Measurements from ENCODE around the gene MCF2. TPM values are rescaled to one million over a fixed set of nuclear protein-coding genes. Genes with fewer than 3 reads are reported as not detected.

MCF2 gene
- total RNA-seq, 1 donor from 2014 or later, result not detected

DNA sequence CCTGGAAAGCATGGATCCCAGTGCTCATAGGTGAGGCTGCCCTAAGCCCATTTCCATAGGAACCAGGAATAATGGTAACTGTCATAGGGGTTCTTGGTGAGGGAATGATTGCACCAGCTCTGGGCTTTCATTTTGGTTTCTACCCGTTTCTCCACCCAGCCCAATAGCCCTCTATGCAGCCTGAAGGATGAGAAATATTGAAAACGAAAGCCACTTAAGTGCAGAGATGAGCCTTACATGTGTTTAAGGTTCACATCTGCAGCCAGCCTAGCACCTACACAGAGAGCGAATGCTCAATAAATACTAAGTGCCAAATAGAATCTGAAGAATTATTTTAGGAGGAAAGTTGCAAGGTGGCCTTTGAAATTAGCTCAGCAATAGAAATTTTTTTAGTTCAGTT, 60.4 kb downstream of the MCF2 start:
- DNase-seq (ENCODE audit: low read depth), result no peak
- TF ChIP-seq, protein P1, sequence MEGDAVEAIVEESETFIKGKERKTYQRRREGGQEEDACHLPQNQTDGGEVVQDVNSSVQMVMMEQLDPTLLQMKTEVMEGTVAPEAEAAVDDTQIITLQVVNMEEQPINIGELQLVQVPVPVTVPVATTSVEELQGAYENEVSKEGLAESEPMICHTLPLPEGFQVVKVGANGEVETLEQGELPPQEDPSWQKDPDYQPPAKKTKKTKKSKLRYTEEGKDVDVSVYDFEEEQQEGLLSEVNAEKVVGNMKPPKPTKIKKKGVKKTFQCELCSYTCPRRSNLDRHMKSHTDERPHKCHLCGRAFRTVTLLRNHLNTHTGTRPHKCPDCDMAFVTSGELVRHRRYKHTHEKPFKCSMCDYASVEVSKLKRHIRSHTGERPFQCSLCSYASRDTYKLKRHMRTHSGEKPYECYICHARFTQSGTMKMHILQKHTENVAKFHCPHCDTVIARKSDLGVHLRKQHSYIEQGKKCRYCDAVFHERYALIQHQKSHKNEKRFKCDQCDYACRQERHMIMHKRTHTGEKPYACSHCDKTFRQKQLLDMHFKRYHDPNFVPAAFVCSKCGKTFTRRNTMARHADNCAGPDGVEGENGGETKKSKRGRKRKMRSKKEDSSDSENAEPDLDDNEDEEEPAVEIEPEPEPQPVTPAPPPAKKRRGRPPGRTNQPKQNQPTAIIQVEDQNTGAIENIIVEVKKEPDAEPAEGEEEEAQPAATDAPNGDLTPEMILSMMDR (IDR thresholded peaks at IDR 0.05; ENCODE audit: insufficient read depth, low read length, poor library complexity, severe bottlenecking), result no peak
- Histone ChIP-seq H3K36me3 (ENCODE audit: control insufficient read depth, insufficient read depth, low read length) (no peaks in the 10 kb centered on the region), H3K27me3 (ENCODE audit: control insufficient read depth, insufficient read depth, low read length) (no peaks in the 10 kb centered on the region), H3K4me3 (ENCODE audit: low read depth, low read length) (no peak overlapping the region)

DNA sequence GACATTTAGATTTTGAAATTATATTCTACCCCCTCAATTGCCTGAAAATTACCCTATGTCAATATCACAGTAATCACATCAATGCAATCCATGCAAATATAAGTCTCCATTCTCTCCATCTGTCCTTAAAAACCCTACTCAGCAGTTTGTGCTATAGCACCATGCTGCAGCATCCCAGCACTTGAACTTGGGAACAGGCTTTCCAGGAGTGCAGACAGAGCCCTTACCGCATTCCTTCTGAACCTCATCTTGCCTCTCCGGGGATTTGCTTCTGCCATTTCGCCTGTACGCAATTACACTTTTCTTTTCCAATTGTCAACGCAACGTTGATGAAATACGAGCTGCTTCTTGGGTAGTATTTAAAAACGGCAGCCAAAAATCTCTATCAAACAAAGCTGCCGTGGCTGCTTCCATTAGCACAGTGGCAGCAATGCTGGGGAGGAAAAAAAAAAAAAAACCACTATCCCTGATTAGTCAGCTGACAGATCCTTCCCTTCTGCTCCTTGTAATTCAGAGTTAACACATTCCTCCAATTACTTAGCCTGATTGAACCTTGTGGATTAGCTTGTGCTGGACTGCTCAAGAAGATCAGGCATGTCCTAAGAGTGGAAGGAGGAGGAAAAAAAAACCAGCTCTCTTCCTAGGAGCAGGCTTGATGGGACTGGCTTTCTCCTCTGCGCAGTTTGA, 65.6 kb downstream of the MCF2 start:
- TF ChIP-seq, protein P1 (IDR thresholded peaks at IDR 0.05; ENCODE audit: insufficient read depth, low read length, poor library complexity, severe bottlenecking), result no peak
- no peaks in the 10 kb centered on the region for H3K36me3 ChIP-seq (ENCODE audit: control insufficient read depth, insufficient read depth, low read length)
- DNase-seq (ENCODE audit: low read depth), result no peak
- no peak overlapping the region for H3K4me3 ChIP-seq (ENCODE audit: low read depth, low read length)
- no peaks in the 10 kb centered on the region for H3K27me3 ChIP-seq (ENCODE audit: control insufficient read depth, insufficient read depth, low read length)

DNA sequence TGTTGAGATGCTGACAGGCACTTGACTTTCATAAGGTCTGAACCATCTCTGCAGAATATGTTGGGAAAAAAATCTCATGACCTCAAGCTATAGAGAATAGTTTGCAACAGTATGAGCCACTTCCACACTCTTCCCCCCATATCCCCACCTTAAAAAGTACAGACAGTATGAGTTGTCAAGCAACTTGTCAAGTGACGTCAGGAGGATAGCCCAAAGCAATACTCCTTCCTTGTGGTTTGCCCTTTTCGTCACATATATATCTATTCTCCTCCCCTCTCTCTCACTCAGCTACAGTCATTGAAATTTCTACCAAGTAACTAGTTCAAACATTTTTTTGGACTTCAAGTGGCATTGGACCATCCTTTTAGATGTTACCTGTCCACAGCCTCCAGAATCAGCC, 67.7 kb downstream of the MCF2 start:
- no peak for DNase-seq (ENCODE audit: low read depth)

DNA sequence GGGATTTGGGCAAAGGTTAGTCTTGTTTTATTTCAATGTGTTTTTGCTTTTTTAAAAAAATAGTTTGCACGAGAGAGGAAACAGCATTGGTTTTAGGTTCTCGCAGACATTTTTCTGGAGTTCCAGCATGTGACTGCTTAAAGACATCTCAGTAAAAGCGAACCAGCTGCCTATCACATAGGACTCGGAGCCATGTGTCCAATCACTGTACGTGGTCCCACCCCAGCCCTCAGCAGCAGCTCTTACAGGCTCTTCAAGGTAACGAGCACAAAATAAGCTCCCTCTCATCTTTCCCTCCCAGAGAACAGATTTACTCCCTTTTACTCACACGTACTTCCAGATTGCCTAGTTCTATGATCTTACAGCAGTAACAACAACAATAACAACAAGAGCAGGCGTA, 68.7 kb downstream of the MCF2 start:
- TF ChIP-seq, protein P1 (IDR thresholded peaks at IDR 0.05; ENCODE audit: insufficient read depth, low read length, poor library complexity, severe bottlenecking), result no peak
- H3K4me3 ChIP-seq (ENCODE audit: low read depth, low read length), result no peak overlapping the region
- H3K36me3 ChIP-seq (ENCODE audit: control insufficient read depth, insufficient read depth, low read length), result no peaks in the 10 kb centered on the region
- no peaks in the 10 kb centered on the region for H3K27me3 ChIP-seq (ENCODE audit: control insufficient read depth, insufficient read depth, low read length)
- no peak for DNase-seq (ENCODE audit: low read depth)

More for the DNA sequence above, 67.7 kb downstream of the MCF2 start:
- no peak overlapping the region for H3K4me3 ChIP-seq (ENCODE audit: low read depth, low read length)
- no peaks in the 10 kb centered on the region for H3K36me3 ChIP-seq (ENCODE audit: control insufficient read depth, insufficient read depth, low read length)
- TF ChIP-seq, protein P1 (IDR thresholded peaks at IDR 0.05; ENCODE audit: insufficient read depth, low read length, poor library complexity, severe bottlenecking), result no peak
- no peaks in the 10 kb centered on the region for H3K27me3 ChIP-seq (ENCODE audit: control insufficient read depth, insufficient read depth, low read length)

DNA sequence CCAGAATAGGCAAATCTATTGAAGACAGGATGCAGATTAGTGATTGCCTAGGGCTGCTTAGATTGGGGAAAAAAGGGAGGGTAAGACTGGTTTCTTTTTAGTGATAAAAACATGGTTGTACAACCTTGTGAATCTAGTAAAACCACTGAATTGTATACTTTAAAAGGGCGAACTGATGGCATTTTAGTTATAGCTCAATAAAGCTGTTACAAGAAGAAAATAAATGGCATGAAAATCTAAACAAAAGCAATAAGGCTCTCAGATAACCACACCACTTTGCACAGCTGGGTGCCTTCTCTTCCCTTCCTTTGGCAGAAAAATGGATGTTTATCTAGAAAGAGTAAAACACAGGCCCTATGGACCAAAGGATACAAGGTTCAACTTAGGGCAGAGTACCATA, 107.9 kb downstream of the MCF2 start:
- TF ChIP-seq, protein P1 (IDR thresholded peaks at IDR 0.05; ENCODE audit: insufficient read depth, low read length, poor library complexity, severe bottlenecking), result no peak
- H3K36me3 ChIP-seq (ENCODE audit: control insufficient read depth, insufficient read depth, low read length), result no peaks in the 10 kb centered on the region
- H3K27me3 ChIP-seq (ENCODE audit: control insufficient read depth, insufficient read depth, low read length), result no peaks in the 10 kb centered on the region
- no peak for DNase-seq (ENCODE audit: low read depth)
- H3K4me3 ChIP-seq (ENCODE audit: low read depth, low read length), result no peak overlapping the region

DNA sequence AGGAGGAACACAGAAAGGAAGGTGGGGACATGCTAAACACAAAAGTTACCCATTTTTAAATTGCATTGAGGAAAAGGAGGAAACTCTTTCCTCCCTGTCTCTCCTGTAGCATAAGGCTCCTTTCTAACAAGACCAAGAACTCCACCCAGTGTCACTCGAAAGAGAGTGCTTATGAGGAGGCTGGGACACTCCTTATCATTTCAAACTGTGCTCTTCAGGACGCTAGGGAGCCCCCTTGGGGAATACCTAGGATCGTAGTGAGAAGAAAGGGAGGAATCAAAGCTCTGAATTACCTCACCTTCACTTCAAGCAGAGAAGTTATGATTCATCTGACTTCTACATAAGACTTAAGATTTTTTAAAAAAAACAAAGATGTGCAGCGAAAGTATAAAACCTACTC, 111.9 kb downstream of the MCF2 start:
- DNase-seq (ENCODE audit: low read depth), result no peak
- H3K4me3 ChIP-seq (ENCODE audit: low read depth, low read length), result no peak overlapping the region
- H3K27me3 ChIP-seq (ENCODE audit: control insufficient read depth, insufficient read depth, low read length), result no peaks in the 10 kb centered on the region
- TF ChIP-seq, protein P1 (IDR thresholded peaks at IDR 0.05; ENCODE audit: insufficient read depth, low read length, poor library complexity, severe bottlenecking), result no peak
- no peaks in the 10 kb centered on the region for H3K36me3 ChIP-seq (ENCODE audit: control insufficient read depth, insufficient read depth, low read length)

All from kidney epithelial cell (primary cell).